Cardiac septum (tissue), 1 donor: Measurements from ENCODE around the gene ALDH3B1. TPM values are rescaled to one million over a fixed set of nuclear protein-coding genes. Genes with fewer than 3 reads are reported as not detected.

ENCODE experiments used
- DNase-seq: peaks from one replicate; pipeline ENCODE4 v3.0.0-alpha.2; 2020; ENCODE audit warnings: low spot score
- intact Hi-C: fragments of 100-400 bp; cut with DNase I; formaldehyde crosslinking; loops from one replicate; pipeline ENCODE4 v1.14.0; 2022
- total RNA-seq: library from RNA; stranded (reverse); fragmentation: NEBNext Ultra II Directional; extraction: Animal tissue kit (Norgen Biotek cat#: 25700); gene quantifications from one replicate; pipeline ENCODE4 v1.2.1, GENCODE V29; 2021
- donor health status: DM: no; HTN: no; CAD: no.

The ALDH3B1 gene
- total RNA-seq, 1 donor from 2014 or later = 5.1 TPM

- DNase-seq = no peak
- intact Hi-C loops = no loop called here
Observed at GRCh38 chr11:68039526-68040086, 29.5 kb downstream of the ALDH3B1 start.

DNA sequence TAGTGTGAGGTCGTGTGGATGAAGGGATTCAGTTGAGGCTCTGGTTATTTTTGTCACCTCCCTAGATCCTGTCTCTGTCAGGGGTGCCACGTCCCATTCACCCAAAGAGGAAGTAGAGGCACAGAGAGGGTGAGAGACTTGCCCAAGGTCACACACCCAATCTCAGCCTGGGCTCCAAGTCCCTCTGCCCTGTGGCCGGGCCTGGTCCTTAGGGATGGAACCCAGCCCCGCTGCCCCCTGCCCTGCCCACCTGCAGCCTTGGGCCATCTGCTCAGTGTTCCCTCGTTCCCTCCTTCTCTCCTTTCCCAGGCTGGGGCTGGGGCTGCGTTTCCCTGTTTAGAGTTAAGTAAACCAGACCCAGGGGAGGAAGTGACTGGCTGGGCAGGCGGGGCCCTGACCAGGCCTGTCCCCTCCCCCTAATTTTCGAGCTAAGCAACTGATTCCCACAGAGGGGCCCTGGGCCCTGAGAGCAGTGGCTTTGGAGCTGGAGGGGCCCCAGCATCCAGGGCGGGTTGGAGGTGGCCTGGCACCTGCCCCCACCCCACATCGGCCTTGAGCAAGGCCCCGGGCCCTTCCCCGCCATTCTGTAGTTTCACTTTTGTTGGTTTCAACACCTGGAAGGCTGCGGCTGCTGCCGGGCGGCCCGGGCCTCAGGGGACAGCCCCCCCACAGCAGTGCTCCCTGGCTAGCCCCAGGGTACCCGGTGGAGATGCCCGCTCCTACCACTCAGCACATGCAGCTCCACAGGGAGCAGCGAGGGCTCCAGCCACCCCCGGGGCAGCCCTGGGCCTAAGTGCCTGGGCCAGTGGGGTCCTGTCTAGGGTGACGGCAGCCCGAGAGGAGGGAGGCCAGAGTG is 30.2 kb downstream of the ALDH3B1 start:
- intact Hi-C loops = no loop called here
- peak; percentile 89 for DNase-seq

GRCh38 chr11:68040957-68041591 is 30.9 kb downstream of the ALDH3B1 start:
- intact Hi-C loops = no loop called here
- DNase-seq = no peak

DNA sequence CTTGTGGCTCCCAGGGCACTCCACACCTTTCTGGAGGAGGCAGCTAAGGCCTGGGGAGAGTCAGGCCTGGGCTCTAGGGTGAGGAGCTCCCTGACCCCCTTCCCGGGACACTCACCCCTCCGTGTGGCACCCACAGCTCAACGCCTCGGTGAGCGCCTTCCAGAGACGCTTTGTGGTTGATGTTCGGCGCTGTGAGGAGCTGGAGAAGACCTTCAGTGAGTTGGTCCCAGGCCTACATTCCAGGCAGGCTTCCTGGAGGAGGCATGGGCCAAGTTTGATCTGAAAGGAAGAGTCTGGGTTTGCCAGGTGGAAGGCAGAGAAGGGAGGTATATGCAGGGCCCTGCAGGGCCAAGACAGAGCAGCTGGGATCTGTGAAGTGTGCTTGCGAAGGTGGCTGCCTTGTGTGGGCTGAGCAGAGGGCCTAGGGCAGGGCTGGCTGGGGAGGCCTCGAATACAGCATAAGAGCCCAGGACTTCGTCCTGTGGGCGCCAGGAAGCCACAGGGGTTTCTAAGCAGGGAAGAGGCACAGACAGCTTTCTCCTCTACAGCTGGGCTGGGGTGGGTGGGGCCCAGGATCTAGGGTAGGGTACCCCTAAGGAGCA is 31.6 kb downstream of the ALDH3B1 start:
- no peak for DNase-seq
- intact Hi-C loops = no loop called here

GRCh38 chr11:68042219-68043028 is 32.3 kb downstream of the ALDH3B1 start:
- intact Hi-C loops = no loop called here
- no peak for DNase-seq

DNA sequence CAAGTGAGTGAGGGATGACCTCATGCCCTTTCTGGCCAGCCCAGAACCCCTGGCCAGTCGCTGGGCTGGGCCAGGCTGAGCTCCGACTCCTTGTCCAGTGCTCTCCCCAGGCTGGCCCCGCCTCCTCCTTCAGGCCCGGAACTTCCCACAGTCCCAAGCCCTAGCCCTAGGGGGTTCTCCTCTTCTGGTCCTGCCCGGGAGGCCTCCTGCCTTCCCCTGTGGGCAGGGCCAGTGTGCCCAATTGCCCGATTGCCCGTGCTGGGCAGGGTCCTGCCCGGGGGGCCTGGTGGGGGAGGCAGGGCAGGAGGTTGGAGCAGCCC is 32.9 kb downstream of the ALDH3B1 start:
- intact Hi-C loops = no loop called here
- DNase-seq = no peak

GRCh38 chr11:68043349-68044144 is 33.4 kb downstream of the ALDH3B1 start:
- DNase-seq = no peak
- intact Hi-C loops = no loop called here

DNA sequence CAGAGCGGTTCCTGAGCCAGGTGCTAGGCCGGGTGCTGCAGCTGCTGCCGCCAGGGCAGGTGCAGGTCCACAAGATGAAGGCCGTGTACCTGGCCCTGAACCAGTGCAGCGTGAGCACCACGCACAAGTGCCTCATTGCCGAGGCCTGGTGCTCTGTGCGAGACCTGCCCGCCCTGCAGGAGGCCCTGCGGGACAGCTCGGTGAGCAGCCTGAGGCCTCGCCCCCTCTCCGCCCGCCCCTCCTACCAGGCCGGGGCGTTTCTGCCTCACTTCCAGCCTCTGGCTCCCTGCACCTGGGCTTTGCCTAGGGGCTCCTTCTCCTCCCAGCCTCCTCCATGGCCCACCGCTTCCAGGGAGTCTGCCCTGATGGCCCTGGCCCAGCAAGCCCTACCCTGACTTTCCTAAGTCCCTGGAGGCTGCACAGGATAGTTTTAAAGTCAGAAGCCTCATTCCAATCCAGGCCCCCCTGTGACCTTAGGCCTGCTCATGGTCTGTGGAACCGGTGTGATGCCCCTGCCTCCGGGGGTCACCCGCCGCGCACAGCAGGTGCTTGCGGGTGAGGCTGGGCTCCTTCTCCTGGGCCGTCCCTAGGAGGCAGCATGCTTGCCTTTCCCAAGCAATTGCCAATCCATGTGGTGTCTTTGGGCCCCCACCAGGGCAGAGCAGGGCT is 34.2 kb downstream of the ALDH3B1 start:
- intact Hi-C loops = no loop called here
- DNase-seq = no peak

DNA sequence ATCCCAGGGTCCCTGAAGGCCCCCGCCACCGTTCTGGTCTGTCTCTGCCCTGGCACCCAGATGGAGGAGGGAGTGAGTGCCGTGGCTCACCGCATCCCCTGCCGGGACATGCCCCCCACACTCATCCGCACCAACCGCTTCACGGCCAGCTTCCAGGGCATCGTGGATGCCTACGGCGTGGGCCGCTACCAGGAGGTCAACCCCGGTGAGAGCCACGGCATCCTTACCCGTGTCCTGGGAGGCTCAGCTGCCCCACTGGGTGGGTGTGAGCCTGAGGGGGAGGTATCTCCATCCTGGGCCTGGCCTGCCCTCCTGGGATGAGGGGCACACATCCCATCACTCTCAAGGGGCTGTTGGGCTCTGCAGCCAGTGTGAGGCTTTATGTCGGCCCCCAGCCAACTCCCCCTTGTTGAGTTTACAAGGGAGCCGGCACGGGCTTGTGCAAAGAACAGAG is 34.8 kb downstream of the ALDH3B1 start:
- no peak for DNase-seq
- intact Hi-C loops = no loop called here

DNA sequence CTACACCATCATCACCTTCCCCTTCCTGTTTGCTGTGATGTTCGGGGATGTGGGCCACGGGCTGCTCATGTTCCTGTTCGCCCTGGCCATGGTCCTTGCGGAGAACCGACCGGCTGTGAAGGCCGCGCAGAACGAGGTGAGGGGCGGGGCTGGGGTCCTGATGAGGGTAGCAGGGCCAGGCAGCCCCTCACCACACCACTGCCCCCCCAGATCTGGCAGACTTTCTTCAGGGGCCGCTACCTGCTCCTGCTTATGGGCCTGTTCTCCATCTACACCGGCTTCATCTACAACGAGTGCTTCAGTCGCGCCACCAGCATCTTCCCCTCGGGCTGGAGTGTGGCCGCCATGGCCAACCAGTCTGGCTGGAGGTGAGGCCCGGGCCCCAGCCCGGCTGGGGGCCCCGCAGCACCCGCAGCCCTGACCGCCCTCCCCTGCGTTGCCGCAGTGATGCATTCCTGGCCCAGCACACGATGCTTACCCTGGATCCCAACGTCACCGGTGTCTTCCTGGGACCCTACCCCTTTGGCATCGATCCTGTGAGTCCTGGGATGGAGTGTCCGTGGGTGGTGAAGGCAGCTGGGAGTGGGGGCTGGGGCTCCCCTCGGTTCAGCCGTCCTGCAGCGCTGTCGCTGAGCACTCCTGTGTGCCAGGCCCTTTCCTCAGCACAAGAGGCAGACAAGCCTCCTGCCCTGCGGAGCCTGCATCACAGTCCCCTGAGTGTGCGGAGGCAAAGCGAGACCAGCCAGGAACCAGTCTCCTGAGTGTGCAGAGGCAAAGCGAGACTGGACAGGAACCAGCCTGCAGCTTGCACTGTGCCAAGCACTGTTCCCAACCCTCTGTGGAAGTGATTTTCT is 37.5 kb downstream of the ALDH3B1 start:
- no peak for DNase-seq
- intact Hi-C loops = no loop called here

DNA sequence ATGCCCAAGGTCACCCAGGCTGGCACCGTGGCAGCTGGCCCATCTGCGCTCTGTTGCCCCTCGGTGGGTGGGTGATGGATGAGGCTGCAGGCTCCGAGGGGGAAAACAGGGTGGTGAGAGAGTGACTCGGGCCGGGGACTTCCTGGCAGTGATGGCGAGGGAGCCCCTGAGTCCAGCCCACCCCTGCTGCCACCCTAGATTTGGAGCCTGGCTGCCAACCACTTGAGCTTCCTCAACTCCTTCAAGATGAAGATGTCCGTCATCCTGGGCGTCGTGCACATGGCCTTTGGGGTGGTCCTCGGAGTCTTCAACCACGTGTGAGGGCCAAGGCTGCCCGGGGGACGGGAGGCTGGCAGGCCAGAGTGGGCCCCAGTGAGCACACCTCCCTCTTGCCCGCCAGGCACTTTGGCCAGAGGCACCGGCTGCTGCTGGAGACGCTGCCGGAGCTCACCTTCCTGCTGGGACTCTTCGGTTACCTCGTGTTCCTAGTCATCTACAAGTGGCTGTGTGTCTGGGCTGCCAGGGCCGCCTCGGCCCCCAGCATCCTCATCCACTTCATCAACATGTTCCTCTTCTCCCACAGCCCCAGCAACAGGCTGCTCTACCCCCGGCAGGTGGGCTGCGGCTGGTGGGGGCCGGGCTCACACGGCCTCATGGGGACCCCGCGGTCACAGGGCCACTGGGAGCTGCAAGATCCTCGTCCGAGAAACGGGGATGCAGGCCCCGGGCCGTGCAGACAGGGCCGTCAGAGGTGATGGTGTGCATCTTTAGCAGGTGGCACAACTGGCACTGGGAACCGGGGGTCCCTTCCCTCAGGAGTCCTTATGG is 38.8 kb downstream of the ALDH3B1 start:
- DNase-seq = no peak
- intact Hi-C loops = no loop called here

DNA sequence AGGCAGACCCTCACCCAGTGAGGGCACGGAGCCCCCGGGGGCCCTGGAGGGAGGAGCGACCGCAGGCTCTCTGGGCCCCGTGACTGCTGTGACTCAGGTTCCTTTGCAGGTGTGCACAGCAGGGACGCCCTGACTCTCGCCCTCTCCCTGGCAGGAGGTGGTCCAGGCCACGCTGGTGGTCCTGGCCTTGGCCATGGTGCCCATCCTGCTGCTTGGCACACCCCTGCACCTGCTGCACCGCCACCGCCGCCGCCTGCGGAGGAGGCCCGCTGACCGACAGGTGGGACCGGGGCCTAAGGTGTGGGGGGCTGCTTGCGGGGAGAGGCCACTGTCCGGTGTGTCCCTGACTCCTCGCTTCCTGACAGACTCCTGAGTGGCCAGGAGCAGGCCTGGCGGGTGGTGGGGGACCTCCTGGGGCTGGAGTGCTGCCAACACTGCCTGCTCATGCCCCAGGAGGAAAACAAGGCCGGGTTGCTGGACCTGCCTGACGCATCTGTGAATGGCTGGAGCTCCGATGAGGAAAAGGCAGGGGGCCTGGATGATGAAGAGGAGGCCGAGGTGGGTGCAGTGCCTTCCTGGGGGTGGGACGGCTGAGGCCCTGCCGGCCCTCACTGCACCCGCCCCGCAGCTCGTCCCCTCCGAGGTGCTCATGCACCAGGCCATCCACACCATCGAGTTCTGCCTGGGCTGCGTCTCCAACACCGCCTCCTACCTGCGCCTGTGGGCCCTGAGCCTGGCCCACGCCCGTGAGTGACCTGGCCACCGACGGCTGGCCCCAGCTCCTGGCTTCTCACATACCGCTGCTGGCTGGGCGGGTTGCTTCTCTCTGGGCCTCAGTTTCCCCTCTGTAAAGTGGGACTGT is 39.6 kb downstream of the ALDH3B1 start:
- intact Hi-C loops = no loop called here

DNA sequence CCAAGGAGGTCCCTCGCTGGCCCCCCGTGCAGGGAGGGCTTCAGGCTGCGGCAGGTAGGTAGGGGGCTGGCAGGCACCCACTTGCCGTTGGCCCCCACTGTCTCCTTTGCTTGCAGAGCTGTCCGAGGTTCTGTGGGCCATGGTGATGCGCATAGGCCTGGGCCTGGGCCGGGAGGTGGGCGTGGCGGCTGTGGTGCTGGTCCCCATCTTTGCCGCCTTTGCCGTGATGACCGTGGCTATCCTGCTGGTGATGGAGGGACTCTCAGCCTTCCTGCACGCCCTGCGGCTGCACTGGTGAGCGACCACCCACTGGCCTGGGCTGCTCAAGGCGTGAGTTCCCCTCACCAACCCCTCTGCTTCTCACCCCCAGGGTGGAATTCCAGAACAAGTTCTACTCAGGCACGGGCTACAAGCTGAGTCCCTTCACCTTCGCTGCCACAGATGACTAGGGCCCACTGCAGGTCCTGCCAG is 40.3 kb downstream of the ALDH3B1 start:
- DNase-seq = no peak
- intact Hi-C loops = no loop called here

More for the DNA sequence above, 39.6 kb downstream of the ALDH3B1 start:
- no peak for DNase-seq

DNA sequence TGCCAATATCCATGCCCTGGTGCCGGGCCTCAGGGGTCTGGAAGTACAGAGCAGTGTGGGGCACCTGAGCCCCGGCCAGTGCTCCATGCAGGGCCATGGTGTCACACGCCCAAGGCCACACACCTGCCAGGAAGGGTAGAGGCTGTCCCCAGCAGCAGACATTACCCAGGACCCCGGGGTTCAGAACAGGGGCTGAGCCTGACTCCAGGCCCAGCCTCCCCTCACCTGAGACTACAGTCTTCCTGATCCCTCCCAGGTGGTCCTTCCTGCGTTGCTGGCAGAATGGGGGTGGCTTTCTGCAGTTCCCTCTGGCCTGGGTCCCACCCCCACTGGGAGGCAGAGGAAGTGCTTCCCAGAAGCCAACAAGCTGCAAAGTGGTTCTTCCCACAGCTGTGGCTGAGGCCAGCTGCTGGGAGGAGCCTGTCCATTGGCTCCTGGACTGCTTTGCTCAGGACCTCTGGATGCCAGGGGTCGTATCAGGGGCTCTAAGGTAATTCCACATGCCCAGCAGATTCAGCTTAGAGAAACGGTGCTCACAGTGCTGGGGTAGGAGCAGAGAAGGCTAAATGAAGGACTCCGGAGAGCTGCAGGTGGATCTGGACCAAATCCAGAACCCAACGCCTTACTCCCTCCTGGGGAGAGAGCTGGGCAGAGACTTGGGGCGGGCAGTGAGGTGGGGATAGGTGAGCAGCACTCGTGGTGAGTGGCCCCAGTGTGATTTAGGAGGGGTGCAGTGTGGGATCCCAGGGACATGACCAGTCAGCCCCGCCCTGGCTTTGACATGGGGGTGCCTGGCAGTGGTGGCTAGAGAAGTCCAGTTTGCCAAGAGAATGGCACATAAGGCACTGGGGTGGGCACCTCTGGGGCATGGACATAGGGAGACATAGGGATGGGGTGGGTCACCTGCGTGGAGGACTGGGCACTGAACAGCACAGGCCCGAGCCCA is 41.3 kb downstream of the ALDH3B1 start:
- peak; percentile 47 for DNase-seq
- intact Hi-C loops = no loop called here
